Stimulated activated CD4-positive, alpha-beta T cell treated with anti-CD3 and anti-CD28 coated beads, Interleukin-15, amount 100 ng/mL, for 24 hours (primary cell): Measurements from ENCODE around the gene STRN3.
"Not testable (repeated sequence)": the region's sequence is repeated elsewhere in the genome, so short reads cannot be mapped to it uniquely, and the experiment has no call there.

Experiments
- DNase-seq: peaks from one replicate; pipeline ENCODE4 v3.0.0-alpha.2; 2020

STRN3 gene

DNA sequence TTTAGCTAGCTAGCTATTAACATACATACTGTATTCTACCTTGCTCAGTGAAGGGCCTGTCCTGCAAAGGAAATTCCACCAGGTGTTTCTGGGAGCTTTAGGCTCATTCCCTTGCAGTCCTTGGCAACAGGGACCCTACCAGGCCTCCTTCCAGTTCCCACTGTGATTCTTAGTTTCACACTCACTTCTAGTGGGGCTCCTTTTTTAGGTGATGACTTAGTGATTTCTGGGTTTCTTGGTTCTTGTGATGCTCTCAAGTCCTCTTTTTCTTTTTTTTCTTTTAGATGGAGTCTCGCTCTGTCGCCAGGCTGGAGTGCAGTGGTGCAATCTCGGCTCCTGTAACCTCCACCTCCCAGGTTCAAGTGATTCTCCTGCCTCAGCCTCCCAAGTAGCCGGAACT is 10.4 kb upstream of the STRN3 start:
- no peak for DNase-seq

GRCh38 chr14:31030469-31030868 is 4.3 kb upstream of the STRN3 start:
- no peak for DNase-seq

GRCh38 chr14:31029016-31029970 is 3.1 kb upstream of the STRN3 start:
- DNase-seq = no peak

GRCh38 chr14:31027847-31028246 is 1.7 kb upstream of the STRN3 start:
- DNase-seq = no peak

GRCh38 chr14:31026450-31027235 is 464 bp upstream of the STRN3 start:
- DNase-seq = peak; percentile 94

- DNase-seq = peak; percentile 61
Observed at GRCh38 chr14:31025367-31026076, 657 bp downstream of the STRN3 start, which contains the start of gene AP4S1. TSS of gene AP4S1 (plus strand) at chr14:31025649. CDS start at chr14:31066197, 40,548 bp downstream.

DNA sequence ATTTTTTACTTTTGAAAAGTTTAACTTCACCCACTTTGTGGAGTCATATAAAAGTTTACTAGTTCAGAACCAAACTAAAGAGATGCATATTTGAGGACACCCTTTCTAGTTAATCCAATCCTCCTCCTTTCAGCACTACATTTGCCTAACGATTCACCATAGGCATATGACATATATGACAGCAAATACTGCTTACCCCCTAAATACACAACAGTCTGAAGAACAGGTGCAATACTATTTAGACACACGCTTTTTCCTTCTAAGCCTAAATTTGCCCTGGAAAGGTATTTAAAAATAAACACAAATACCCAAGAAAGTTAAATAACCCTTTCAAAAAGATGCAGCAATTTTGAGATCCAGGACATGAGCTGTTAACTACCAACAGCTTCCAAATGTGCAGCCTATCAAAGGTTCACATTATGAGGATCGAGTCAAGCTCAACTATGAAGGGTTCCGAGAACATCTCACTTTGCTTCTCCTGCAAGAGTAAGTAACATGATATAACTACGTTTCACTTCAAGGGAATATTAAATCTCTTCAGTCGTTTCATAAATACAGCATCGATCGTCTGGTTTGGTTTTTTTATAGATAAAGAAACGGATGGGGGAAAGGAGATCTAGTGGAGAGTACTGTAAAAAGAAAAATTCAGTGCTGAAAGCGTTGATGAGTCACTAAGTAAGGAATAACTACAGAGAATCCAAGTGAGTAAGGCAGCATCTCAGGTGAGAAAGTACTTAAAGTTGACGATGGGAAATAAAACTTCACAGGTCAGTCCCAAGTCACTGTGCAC is 1.4 kb downstream of the STRN3 start:
- DNase-seq = no peak

DNA sequence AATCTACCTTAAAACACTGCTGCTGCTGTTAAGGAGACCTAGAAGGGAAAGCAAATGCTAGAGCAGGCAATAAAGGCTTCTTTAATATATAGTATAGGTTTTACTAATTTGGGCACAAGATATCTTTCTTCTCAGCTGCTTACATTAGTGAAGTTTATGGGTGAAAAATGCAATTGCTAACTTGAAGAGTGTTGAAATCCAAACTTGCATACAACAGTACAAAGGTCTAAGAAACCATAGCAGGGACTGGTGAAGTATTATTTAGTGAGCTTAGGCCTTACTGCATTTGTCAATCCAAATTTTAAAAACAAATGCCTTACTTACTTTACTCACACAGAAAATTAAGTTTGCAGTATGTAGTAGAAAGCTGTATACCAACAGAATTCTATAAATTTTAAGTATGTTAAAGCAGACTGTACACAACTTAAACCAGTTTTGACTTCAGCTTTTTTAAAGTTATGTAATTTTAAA is 2.1 kb downstream of the STRN3 start:
- DNase-seq = no peak

DNA sequence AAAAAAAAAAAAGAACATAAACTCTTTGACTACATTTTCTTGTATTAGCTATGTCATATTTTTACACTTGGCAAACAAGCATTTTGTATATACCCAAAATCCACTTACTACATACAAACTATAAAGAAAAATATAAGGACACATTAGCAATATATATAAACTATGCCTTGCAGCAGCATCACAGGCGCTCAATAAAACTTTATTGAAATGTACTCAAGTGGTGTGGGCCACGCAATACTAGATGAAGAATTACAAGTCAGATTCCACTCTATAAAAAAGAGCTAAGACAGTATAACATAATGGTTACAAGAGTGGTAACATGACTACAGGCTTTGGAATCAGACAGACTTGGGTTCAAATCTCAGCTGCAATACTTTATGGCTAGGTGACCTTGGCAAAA is 3.8 kb downstream of the STRN3 start:
- no peak for DNase-seq

DNA sequence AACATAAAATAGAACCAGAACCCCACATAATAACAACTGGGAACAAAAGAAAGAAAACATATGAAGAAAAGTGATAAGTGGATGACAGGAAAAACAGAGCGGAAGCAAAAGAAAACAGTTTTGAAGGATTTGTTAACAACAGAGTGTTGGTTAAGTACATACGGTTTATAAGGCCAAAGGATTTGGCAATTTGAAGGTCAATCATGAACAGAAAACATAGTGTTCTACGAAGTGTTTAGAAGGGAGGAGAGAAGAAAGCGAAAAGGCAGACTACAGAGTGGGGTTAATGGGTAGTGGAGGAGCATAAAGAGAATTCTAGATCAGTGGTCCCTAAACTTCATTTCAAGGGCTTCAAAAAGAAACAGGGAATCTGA is 4.6 kb downstream of the STRN3 start:
- no peak for DNase-seq

DNA sequence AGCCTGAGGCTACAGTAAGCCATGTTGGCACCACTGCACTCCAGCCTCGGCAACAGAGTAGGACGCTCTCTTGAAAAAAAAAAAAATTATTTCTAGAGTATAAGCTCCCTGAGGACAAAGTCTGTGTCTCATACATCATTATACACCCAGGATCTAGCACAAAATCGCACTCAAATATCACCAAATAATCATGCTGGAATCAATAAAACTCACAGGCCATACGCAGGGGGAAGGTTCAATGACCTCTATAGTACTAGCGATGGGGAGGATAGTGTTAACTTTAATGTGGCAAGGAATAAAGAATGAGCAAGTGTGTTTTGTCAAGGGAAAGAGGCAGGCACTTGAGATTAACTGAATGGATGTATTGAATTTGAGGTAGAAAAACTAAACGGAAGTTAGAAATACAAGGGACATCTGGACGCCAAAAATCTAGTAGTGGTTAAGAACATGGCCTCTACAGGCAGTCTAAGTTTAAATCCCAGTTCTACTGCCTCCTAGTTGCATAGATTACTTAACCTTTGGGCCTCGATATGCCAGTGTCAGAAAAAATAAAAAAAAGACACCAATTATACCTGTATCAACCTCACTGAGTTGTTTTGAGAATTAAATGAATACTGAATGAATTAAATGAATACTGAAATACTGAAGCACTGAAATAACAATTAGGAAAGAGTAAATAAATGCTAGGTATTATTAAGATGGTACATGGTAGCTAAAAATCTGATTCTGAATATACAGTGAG is 5.2 kb downstream of the STRN3 start:
- DNase-seq = no peak

DNA sequence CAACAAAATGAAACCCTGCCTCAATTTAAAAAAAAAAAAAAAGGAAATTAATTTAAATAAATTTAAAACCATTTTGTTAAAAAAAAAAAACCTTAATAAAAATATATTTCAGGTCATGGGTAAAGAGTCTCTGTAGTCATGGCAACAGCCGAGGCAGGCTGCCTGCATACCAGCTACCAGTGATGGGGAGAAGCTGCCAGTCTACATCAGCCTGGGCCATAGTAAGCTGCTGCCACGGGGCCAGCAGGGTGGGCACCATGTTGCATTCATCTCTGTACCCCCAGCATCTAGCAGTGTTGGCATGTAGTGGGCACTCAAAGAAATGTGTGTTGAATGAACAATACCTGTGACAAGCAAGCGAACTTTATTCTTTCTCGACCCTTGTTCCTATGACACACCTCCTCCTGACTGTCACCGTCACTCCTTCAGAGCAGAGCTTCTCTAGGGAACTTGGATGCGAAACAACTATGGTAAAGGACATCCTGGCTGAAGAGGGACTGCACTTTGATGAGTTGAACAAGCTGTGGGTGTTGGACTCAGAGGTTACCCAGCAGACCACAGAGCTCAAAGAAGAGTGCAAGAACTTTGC is 8.0 kb downstream of the STRN3 start:
- no peak for DNase-seq

- DNase-seq = no peak
Observed at GRCh38 chr14:31013841-31014240, 12.3 kb downstream of the STRN3 start.

DNA sequence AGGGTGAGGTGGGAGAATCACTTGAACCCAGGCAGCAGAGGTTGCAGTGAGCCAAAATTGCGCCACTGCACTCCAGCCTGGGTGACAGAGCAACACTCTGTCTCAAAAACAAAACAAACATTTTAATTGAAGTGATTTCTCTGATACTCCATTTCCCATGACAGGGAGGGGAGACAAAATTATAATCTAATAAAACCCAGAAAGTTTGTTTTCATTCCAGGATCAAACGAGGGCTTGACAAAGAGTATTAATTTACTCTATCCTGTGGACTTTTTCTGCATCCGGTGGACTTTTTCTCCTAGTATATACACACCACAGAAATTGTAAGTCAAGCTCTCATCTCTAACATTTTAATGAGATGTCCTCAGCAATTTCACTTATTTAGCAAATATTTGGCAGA is 15.2 kb downstream of the STRN3 start:
- DNase-seq = no peak

- no peak for DNase-seq
Observed at GRCh38 chr14:31009836-31010574, 16.2 kb downstream of the STRN3 start.

DNA sequence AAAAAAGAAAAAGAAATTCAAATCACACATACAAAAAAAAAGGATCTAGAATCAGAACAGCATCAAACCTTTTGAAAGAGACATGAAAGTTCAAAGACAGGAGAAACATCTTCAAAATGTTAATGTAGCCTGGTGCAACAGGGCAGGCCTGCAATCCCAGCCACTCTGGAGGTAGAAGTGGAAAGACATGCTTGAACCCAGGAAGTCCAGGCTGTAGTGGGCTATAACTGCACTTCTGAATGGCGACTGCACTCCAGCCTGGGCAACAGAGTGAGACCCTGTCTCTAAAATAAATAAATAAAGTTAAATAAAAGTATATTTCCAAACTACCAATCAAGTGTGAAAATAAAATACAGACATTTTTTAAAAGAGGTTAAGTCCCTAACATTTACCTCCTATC is 19.5 kb downstream of the STRN3 start:
- no peak for DNase-seq

- not testable (repeated sequence) for DNase-seq
Observed at GRCh38 chr14:31004007-31004406, 22.2 kb downstream of the STRN3 start.

- no peak for DNase-seq
Observed at GRCh38 chr14:31003284-31003683, 22.9 kb downstream of the STRN3 start.

DNA sequence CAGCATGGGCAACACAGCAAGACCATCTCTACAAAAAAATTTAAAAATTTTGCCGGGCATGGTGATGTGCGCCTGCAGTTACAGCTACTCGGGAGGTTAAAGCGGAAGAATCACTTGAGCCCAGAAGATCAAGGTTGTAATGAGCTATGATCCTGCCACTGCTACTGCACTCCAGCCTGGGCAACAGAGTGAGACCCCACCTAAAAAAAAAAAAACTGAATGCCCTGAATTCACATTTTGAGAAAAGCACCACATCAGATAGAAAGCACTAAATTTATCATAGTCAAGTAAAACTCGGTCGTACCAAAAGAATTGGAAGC is 24.9 kb downstream of the STRN3 start:
- no peak for DNase-seq

GRCh38 chr14:31000629-31001338 is 25.4 kb downstream of the STRN3 start:
- DNase-seq = no peak
